Measurements from ENCODE around the gene KPTN. TPM values are rescaled to one million over a fixed set of nuclear protein-coding genes. Genes with fewer than 3 reads are reported as not detected.

The KPTN gene
- total RNA-seq, 1 experiment from 2014 or later = 19.7 TPM

GRCh38 chr19:47511681-47512080, 27.7 kb upstream of the KPTN start:
- Histone ChIP-seq H3K9me3 (no peaks in the 10 kb centered on the region), H3K4me1 (peaks cover 25% of the 10 kb centered on the region), H3K4me3 (ENCODE audit: low read depth, low read length) (peak overlapping the region; percentile 29; the same call in 1 of the 2 replicates), H3K27me3 (replicated peaks; ENCODE audit: control insufficient read depth, insufficient read depth, low read length) (no peaks in the 10 kb centered on the region), H3K36me3 (ENCODE audit: control insufficient read depth, insufficient read depth, low read length) (no peaks in the 10 kb centered on the region)
- Mint-ChIP-seq H3K36me3 (ENCODE audit: insufficient read depth, unreplicated experiment) (peaks cover 52% of the 10 kb centered on the region), H3K27me3 (ENCODE audit: insufficient read depth, unreplicated experiment) (no peaks in the 10 kb centered on the region), H3K27ac (ENCODE audit: unreplicated experiment) (peak overlapping the region; percentile 87), H3K4me3 (ENCODE audit: unreplicated experiment) (peak overlapping the region; percentile 100), H3K9me3 (ENCODE audit: unreplicated experiment) (no peaks in the 10 kb centered on the region), H3K4me1 (ENCODE audit: low read depth, unreplicated experiment) (peaks cover 34% of the 10 kb centered on the region)
- intact Hi-C loops (cut with micrococcal nuclease; ENCODE audit: unreplicated experiment) = loop anchor here (1.0 kb wide), 1 partner anchor 187 kb away; no protein-coding TSS in a partner anchor
- no peak for TF ChIP-seq CTCF (IDR thresholded peaks at IDR 0.05; ENCODE audit: insufficient read depth in 1 of 2, low read depth in 1 of 2, low read length in 1 of 2, severe bottlenecking in 1 of 2, unreplicated experiment in 1 of 2)
- DNase-seq = no peak
- POLR2A ChIA-PET = interaction anchor here (0.6 to 0.8 kb wide), 2 partner anchors 9 to 137 kb away, joined by 3 to 8 read pairs; no protein-coding TSS in a partner anchor
- CTCF ChIA-PET = interaction anchor here (0.5 to 2.6 kb wide), 4 partner anchors 17 to 162 kb away, joined by 3 to 17 read pairs (median 4); partner anchors contain the start of genes DHX34 and KPTN
- no TSS peak for BruUV-seq (replicated peaks)

- Mint-ChIP-seq H3K4me1 (ENCODE audit: low read depth, unreplicated experiment) (peaks cover 34% of the 10 kb centered on the region), H3K27me3 (ENCODE audit: insufficient read depth, unreplicated experiment) (no peaks in the 10 kb centered on the region), H3K27ac (ENCODE audit: unreplicated experiment) (no peak overlapping the region), H3K36me3 (ENCODE audit: insufficient read depth, unreplicated experiment) (peaks cover 54% of the 10 kb centered on the region), H3K9me3 (ENCODE audit: unreplicated experiment) (no peaks in the 10 kb centered on the region), H3K4me3 (ENCODE audit: unreplicated experiment) (no peak overlapping the region)
- ChIA-PET CTCF (interaction anchor here (1.2 kb wide), 1 partner anchor 162 kb away, joined by 3 read pairs; the partner anchor contains the start of gene DHX34), POLR2A (no interaction called here)
- intact Hi-C loops (cut with micrococcal nuclease; ENCODE audit: unreplicated experiment) = no loop called here
- BruUV-seq (replicated peaks) = no TSS peak
- no peak for TF ChIP-seq CTCF (IDR thresholded peaks at IDR 0.05; ENCODE audit: insufficient read depth in 1 of 2, low read depth in 1 of 2, low read length in 1 of 2, severe bottlenecking in 1 of 2, unreplicated experiment in 1 of 2)
- no peak for DNase-seq
- H3K27me3 ChIP-seq (replicated peaks; ENCODE audit: control insufficient read depth, insufficient read depth, low read length) = no peaks in the 10 kb centered on the region
- H3K9me3 ChIP-seq = no peaks in the 10 kb centered on the region
- H3K36me3 ChIP-seq (ENCODE audit: control insufficient read depth, insufficient read depth, low read length) = no peaks in the 10 kb centered on the region
- H3K4me3 ChIP-seq (ENCODE audit: low read depth, low read length) = no peak overlapping the region
- peaks cover 23% of the 10 kb centered on the region for H3K4me1 ChIP-seq
Observed at GRCh38 chr19:47511128-47511517, 27.1 kb upstream of the KPTN start.

GRCh38 chr19:47510516-47511127, 26.6 kb upstream of the KPTN start:
- Mint-ChIP-seq H3K9me3 (ENCODE audit: unreplicated experiment) (no peaks in the 10 kb centered on the region), H3K4me1 (ENCODE audit: low read depth, unreplicated experiment) (peaks cover 34% of the 10 kb centered on the region), H3K36me3 (ENCODE audit: insufficient read depth, unreplicated experiment) (peaks cover 59% of the 10 kb centered on the region), H3K27ac (ENCODE audit: unreplicated experiment) (no peak overlapping the region), H3K27me3 (ENCODE audit: insufficient read depth, unreplicated experiment) (no peaks in the 10 kb centered on the region), H3K4me3 (ENCODE audit: unreplicated experiment) (no peak overlapping the region)
- Histone ChIP-seq H3K4me1 (peaks cover 22% of the 10 kb centered on the region), H3K9me3 (no peaks in the 10 kb centered on the region), H3K27me3 (replicated peaks; ENCODE audit: control insufficient read depth, insufficient read depth, low read length) (no peaks in the 10 kb centered on the region), H3K4me3 (ENCODE audit: low read depth, low read length) (no peak overlapping the region), H3K36me3 (ENCODE audit: control insufficient read depth, insufficient read depth, low read length) (no peaks in the 10 kb centered on the region)
- ChIA-PET POLR2A (no interaction called here), CTCF (no interaction called here)
- intact Hi-C loops (cut with micrococcal nuclease; ENCODE audit: unreplicated experiment) = no loop called here
- no peak for TF ChIP-seq CTCF (IDR thresholded peaks at IDR 0.05; ENCODE audit: insufficient read depth in 1 of 2, low read depth in 1 of 2, low read length in 1 of 2, severe bottlenecking in 1 of 2, unreplicated experiment in 1 of 2)
- DNase-seq = no peak
- no TSS peak for BruUV-seq (replicated peaks)
